T-cell (primary cell): ENCODE measurements around the gene DGCR2. TPM values are rescaled to one million over a fixed set of nuclear protein-coding genes. Genes with fewer than 3 reads are reported as not detected.
A peak's percentile ranks its signal among the peaks of the same experiment; 100 is the strongest.

Source experiments
- ATAC-seq, 4 experiments: fragments of 200-7000 bp in 3 of 4; fragments of 150-1000 bp in 1 of 4; cut with Tn5 transposase; replicated peaks in 1 of 4; 1 replicate in 3 of 4; 2 replicates in 1 of 4; pipeline ENCODE4 v1.10.0; 2021; ENCODE audit warnings: moderate library complexity in 3 of 4, mild to moderate bottlenecking in 2 of 4, moderate number of reproducible peaks in 1 of 4
- CTCF ChIA-PET, 2 donors: fragments of 300-600 bp; sonication (Branson Sonifier 250); formaldehyde crosslinking; loops; one replicate each; lab custom pipeline; 2022; ENCODE audit warnings: antibody characterized with exemption in 2 of 2; lab: Charles Lee
- POLR2A ChIA-PET, 2 donors: fragments of 300-600 bp; sonication (Branson Sonifier 250); formaldehyde crosslinking; loops; one replicate each; lab custom pipeline; 2022; ENCODE audit warnings: antibody characterized with exemption in 2 of 2; lab: Charles Lee
- DNase-seq, 35 experiments: peaks; one replicate each; pipeline versions ENCODE4 v3.0.0 to v3.0.0-alpha.2; 2013 to 2023
- H3K27ac ChIP-seq: one replicate; pipeline ENCODE4 v1.5.1; 2013; ENCODE audit warnings: low read length
- H3K27me3 ChIP-seq, 2 experiments: replicated peaks in 1 of 2; 1 replicate in 1 of 2; 2 replicates in 1 of 2; pipeline versions ENCODE4 v1.6.1 to v1.7.0; 2013; ENCODE audit warnings: low read length in 1 of 2, mixed read lengths in 1 of 2; ENCODE audit not compliant: control insufficient read depth in 2 of 2, insufficient read depth in 2 of 2; ENCODE audit errors: extremely low read depth in 1 of 2
- H3K36me3 ChIP-seq, 2 donors: 1 replicate in 1 of 2; 2 replicates in 1 of 2; pipeline versions ENCODE4 v1.6.1 to v1.7.0; 2013; ENCODE audit warnings: low read length in 1 of 2; ENCODE audit not compliant: control insufficient read depth in 2 of 2, insufficient read depth in 1 of 2; ENCODE audit errors: extremely low read depth in 1 of 2
- H3K4me1 ChIP-seq, 2 experiments: 1 replicate in 1 of 2; 2 replicates in 1 of 2; pipeline versions ENCODE4 v1.6.1 to v1.7.0; 2013; ENCODE audit warnings: low read length in 2 of 2, mixed read lengths in 1 of 2; ENCODE audit not compliant: insufficient read depth in 2 of 2, control insufficient read depth in 1 of 2; ENCODE audit errors: extremely low read depth in 1 of 2
- H3K4me3 ChIP-seq, 2 donors: 1 replicate in 1 of 2; 2 replicates in 1 of 2; pipeline versions ENCODE4 v1.5.1 to v1.7.0; 2013; ENCODE audit warnings: mild to moderate bottlenecking in 2 of 2, low read length in 1 of 2, moderate library complexity in 1 of 2; ENCODE audit not compliant: control insufficient read depth in 1 of 2; ENCODE audit errors: extremely low read depth in 1 of 2
- H3K9me3 ChIP-seq: 2 replicates; pipeline ENCODE4 v1.7.0; 2013
- H3K27ac Mint-ChIP-seq, 2 donors: one replicate each; pipeline ENCODE4 v1.8.0; 2020 to 2021; ENCODE audit warnings: mild to moderate bottlenecking in 2 of 2, mixed read lengths in 2 of 2
- H3K27me3 Mint-ChIP-seq, 2 donors: one replicate each; pipeline ENCODE4 v1.8.0; 2021 to 2022; ENCODE audit warnings: mixed read lengths in 2 of 2
- H3K36me3 Mint-ChIP-seq: one replicate; pipeline ENCODE4 v1.8.0; 2021; ENCODE audit warnings: mixed read lengths
- H3K4me1 Mint-ChIP-seq, 3 donors: one replicate each; pipeline ENCODE4 v1.8.0; 2020 to 2022; ENCODE audit warnings: mixed read lengths in 3 of 3, mild to moderate bottlenecking in 1 of 3
- H3K4me3 Mint-ChIP-seq, 3 donors: one replicate each; pipeline ENCODE4 v1.8.0; 2020 to 2022; ENCODE audit warnings: mild to moderate bottlenecking in 3 of 3, mixed read lengths in 3 of 3, moderate library complexity in 3 of 3
- H3K9me3 Mint-ChIP-seq, 3 donors: one replicate each; pipeline ENCODE4 v1.8.0; 2020 to 2022; ENCODE audit warnings: mixed read lengths in 3 of 3
- WGBS: methylation state at CpG from one replicate; pipeline ENCODE4 v1.1.5; 2013; ENCODE audit warnings: missing lambda C conversion rate; ENCODE audit not compliant: insufficient coverage; 5-methylcytosine and 5-hydroxymethylcytosine counted together
- total RNA-seq, 35 experiments: library from RNA in 6 of 35; stranded (reverse) in 6 of 35; fragments of 120-200 nt in 1 of 35; gene quantifications; one replicate each; pipeline versions ENCODE4 v1.2.1 to v1.2.4 and lab custom pipeline; 2013 to 2026

The DGCR2 gene
- total RNA-seq, 5 donors from 2014 or later (not counting 1 experiment from before 2014, with no cell fraction given), result 50.9 to 79.2 (median 71.5) TPM

GRCh38 chr22:19107730-19108074 lies 14.5 kb downstream of the DGCR2 start:
- WGBS, result 93% methylated on average over 3 of the region's 8 CpGs
- Mint-ChIP-seq H3K9me3 (no peaks in the 10 kb centered on the region), H3K4me3 (peak overlapping the region in 1 of 3 donors; percentile 43), H3K27me3 (no peaks in the 10 kb centered on the region), H3K4me1 (peaks cover 77 to 86% (median 81%) of the 10 kb centered on the region in 3 donors), H3K36me3 (peaks cover 6% of the 10 kb centered on the region), H3K27ac (peak overlapping the region; percentile 90 to 95)
- ChIA-PET POLR2A (interaction anchor here in 1 of 2 donors (0.5 kb wide), 1 partner anchor 38 kb away, joined by 4 read pairs; no protein-coding TSS in a partner anchor), CTCF (interaction anchor here (0.6 to 1.8 kb wide), 3 partner anchors 9 to 237 kb away, joined by 3 to 6 read pairs (median 5); no protein-coding TSS in a partner anchor)
- H3K9me3 ChIP-seq, result no peaks in the 10 kb centered on the region
- no peak overlapping the region for H3K4me3 ChIP-seq
- peaks cover 29 to 63% of the 10 kb centered on the region in 2 experiments for H3K4me1 ChIP-seq
- no peaks in the 10 kb centered on the region for H3K27me3 ChIP-seq
- peaks cover 0 to 6% of the 10 kb centered on the region in 2 donors for H3K36me3 ChIP-seq
- DNase-seq, result no peak
- no peak for ATAC-seq
- peak overlapping the region; percentile 87 for H3K27ac ChIP-seq

- ATAC-seq, result no peak
- Mint-ChIP-seq H3K4me3 (peak overlapping the region in 1 of 3 donors; percentile 43), H3K36me3 (peaks cover 6% of the 10 kb centered on the region), H3K9me3 (no peaks in the 10 kb centered on the region), H3K27me3 (no peaks in the 10 kb centered on the region), H3K27ac (peak overlapping the region; percentile 90 to 95), H3K4me1 (peaks cover 74 to 84% (median 78%) of the 10 kb centered on the region in 3 donors)
- Histone ChIP-seq H3K4me1 (peaks cover 29 to 57% of the 10 kb centered on the region in 2 experiments), H3K4me3 (no peak overlapping the region), H3K36me3 (peaks cover 0 to 6% of the 10 kb centered on the region in 2 donors), H3K27me3 (no peaks in the 10 kb centered on the region), H3K27ac (peak overlapping the region; percentile 87), H3K9me3 (no peaks in the 10 kb centered on the region)
- POLR2A ChIA-PET, result no interaction called here
- 71% methylated on average over 1 of the region's 3 CpGs for WGBS
- CTCF ChIA-PET, result interaction anchor here (1.7 to 1.8 kb wide), 2 partner anchors 8 to 11 kb away, joined by 3 to 5 read pairs; no protein-coding TSS in a partner anchor
- no peak for DNase-seq
Observed at GRCh38 chr22:19106886-19107729, 15.1 kb downstream of the DGCR2 start.

GRCh38 chr22:19105867-19106802 lies 16.1 kb downstream of the DGCR2 start:
- ChIA-PET POLR2A (no interaction called here), CTCF (interaction anchor here in 1 of 2 donors (1.8 kb wide), 1 partner anchor 12 kb away, joined by 5 read pairs; no protein-coding TSS in a partner anchor)
- H3K27ac Mint-ChIP-seq, result peak overlapping the region; percentile 90 to 95

GRCh38 chr22:19105456-19105855 lies 16.8 kb downstream of the DGCR2 start:
- ATAC-seq, result no peak
- Mint-ChIP-seq H3K4me3 (no peak overlapping the region), H3K9me3 (no peaks in the 10 kb centered on the region), H3K36me3 (peaks cover 6% of the 10 kb centered on the region), H3K4me1 (peaks cover 68 to 77% (median 72%) of the 10 kb centered on the region in 3 donors), H3K27me3 (no peaks in the 10 kb centered on the region), H3K27ac (peak overlapping the region in 1 of 2 donors; percentile 90)
- Histone ChIP-seq H3K9me3 (no peaks in the 10 kb centered on the region), H3K27me3 (no peaks in the 10 kb centered on the region), H3K36me3 (peaks cover 0 to 8% of the 10 kb centered on the region in 2 donors), H3K4me3 (no peak overlapping the region), H3K27ac (no peak overlapping the region), H3K4me1 (peaks cover 17 to 44% of the 10 kb centered on the region in 2 experiments)
- ChIA-PET POLR2A (no interaction called here), CTCF (no interaction called here)
- 94% methylated on average over 2 of the region's 8 CpGs for WGBS
- DNase-seq, result no peak

More at GRCh38 chr22:19105867-19106802, 16.1 kb downstream of the DGCR2 start:
- Mint-ChIP-seq H3K4me1 (peaks cover 73 to 83% (median 77%) of the 10 kb centered on the region in 3 donors), H3K36me3 (peaks cover 6% of the 10 kb centered on the region), H3K9me3 (no peaks in the 10 kb centered on the region), H3K27me3 (no peaks in the 10 kb centered on the region), H3K4me3 (peak overlapping the region in 1 of 3 donors; percentile 37)
- Histone ChIP-seq H3K9me3 (no peaks in the 10 kb centered on the region), H3K4me1 (peaks cover 23 to 48% of the 10 kb centered on the region in 2 experiments), H3K4me3 (no peak overlapping the region), H3K27ac (peak overlapping the region; percentile 87), H3K36me3 (peaks cover 0 to 7% of the 10 kb centered on the region in 2 donors), H3K27me3 (no peaks in the 10 kb centered on the region)
- ATAC-seq, result peak; percentile 40 to 46 (median 43)
- 87% methylated on average over 12 of the region's 18 CpGs for WGBS
- DNase-seq, result peak; percentile 14 to 72 (median 55)

- Histone ChIP-seq H3K4me3 (no peak overlapping the region), H3K4me1 (peaks cover 9 to 37% of the 10 kb centered on the region in 2 experiments), H3K9me3 (no peaks in the 10 kb centered on the region), H3K36me3 (peaks cover 0 to 8% of the 10 kb centered on the region in 2 donors), H3K27ac (no peak overlapping the region), H3K27me3 (no peaks in the 10 kb centered on the region)
- POLR2A ChIA-PET, result interaction anchor here in 1 of 2 donors (0.6 kb wide), 1 partner anchor 10 kb away, joined by 3 read pairs; no protein-coding TSS in a partner anchor
- CTCF ChIA-PET, result interaction anchor here in 1 of 2 donors (0.7 kb wide), 2 partner anchors 31 to 520 kb away, joined by 5 to 6 read pairs; no protein-coding TSS in a partner anchor
- WGBS, result 94% methylated on average over 4 of the region's 5 CpGs
- no peak overlapping the region for H3K4me3 Mint-ChIP-seq
- H3K36me3 Mint-ChIP-seq, result peaks cover 8% of the 10 kb centered on the region
- H3K9me3 Mint-ChIP-seq, result no peaks in the 10 kb centered on the region
- peaks cover 63 to 70% (median 63%) of the 10 kb centered on the region in 3 donors for H3K4me1 Mint-ChIP-seq
- DNase-seq (no peak), ATAC-seq (no peak)
- no peaks in the 10 kb centered on the region for H3K27me3 Mint-ChIP-seq
- H3K27ac Mint-ChIP-seq, result peak overlapping the region in 1 of 2 donors; percentile 28
Observed at GRCh38 chr22:19103880-19104821, 18.1 kb downstream of the DGCR2 start.
